HEK293T (cell line): ENCODE results near the gene DCAF5.

ENCODE experiments used
- CTCF ChIA-PET: fragments of 350-600 bp; formaldehyde crosslinking; extraction: SDS; loops from one replicate; lab custom pipeline; 2021; ENCODE audit warnings: antibody characterized with exemption, inconsistent platforms; lab: Yijun Ruan, JAX
- POLR2A ChIA-PET: fragments of 350-600 bp; formaldehyde crosslinking; extraction: SDS; loops from one replicate; lab custom pipeline; 2020; ENCODE audit warnings: antibody characterized with exemption, inconsistent platforms; lab: Yijun Ruan, JAX
- DNase-seq: peaks from one replicate; pipeline ENCODE4 v3.0.0; 2012; ENCODE audit warnings: mixed read lengths; ENCODE audit errors: extremely low spot score
- ARNT ChIP-seq: fragments of 450-650 bp; IDR thresholded peaks from 2 replicates; pipeline ENCODE4 v1.6.1; 2017; ENCODE audit warnings: mild to moderate bottlenecking
- BHLHE40 ChIP-seq: fragments of 450-650 bp; IDR thresholded peaks from 2 replicates; pipeline ENCODE4 v1.6.1; 2016; ENCODE audit warnings: mild to moderate bottlenecking, moderate library complexity, borderline replicate concordance
- CTBP1 ChIP-seq: fragments of 450-650 bp; IDR thresholded peaks from 2 replicates; pipeline ENCODE4 v1.6.1; 2016; ENCODE audit warnings: borderline replicate concordance
- ELF4 ChIP-seq: fragments of 450-650 bp; IDR thresholded peaks from 2 replicates; pipeline ENCODE4 v1.6.1; 2017; ENCODE audit warnings: antibody characterized with exemption
- FOXA1 ChIP-seq: fragments of 450-650 bp; IDR thresholded peaks from 2 replicates; pipeline ENCODE4 v1.6.1; 2016; ENCODE audit warnings: mild to moderate bottlenecking
- FOXK2 ChIP-seq: fragments of 450-650 bp; IDR thresholded peaks from 2 replicates; pipeline ENCODE4 v1.6.1; 2016; ENCODE audit warnings: mild to moderate bottlenecking
- FOXM1 ChIP-seq: fragments of 450-650 bp; IDR thresholded peaks from 2 replicates; pipeline ENCODE4 v1.6.1; 2017; ENCODE audit warnings: mild to moderate bottlenecking, borderline replicate concordance
- HDGF ChIP-seq: fragments of 450-650 bp; IDR thresholded peaks from 2 replicates; pipeline ENCODE4 v1.6.1; 2017; ENCODE audit warnings: antibody characterized with exemption, borderline replicate concordance
- L3MBTL2 ChIP-seq: fragments of 450-650 bp; conservative IDR thresholded peaks from 2 replicates; pipeline ENCODE4 v1.6.1; 2016; ENCODE audit warnings: mild to moderate bottlenecking
- LEF1 ChIP-seq: fragments of 450-650 bp; IDR thresholded peaks from 2 replicates; pipeline ENCODE4 v1.6.1; 2017; ENCODE audit warnings: mild to moderate bottlenecking, borderline replicate concordance
- NFRKB ChIP-seq: fragments of 450-650 bp; IDR thresholded peaks from 2 replicates; pipeline ENCODE4 v1.6.1; 2016; ENCODE audit warnings: mild to moderate bottlenecking, moderate library complexity
- SP1 ChIP-seq: fragments of 450-650 bp; IDR thresholded peaks from 2 replicates; pipeline ENCODE4 v1.6.1; 2017
- SUZ12 ChIP-seq: fragments of 450-650 bp; IDR thresholded peaks from 2 replicates; pipeline ENCODE4 v1.6.1; 2016; ENCODE audit warnings: mild to moderate bottlenecking
- TARDBP ChIP-seq: fragments of 450-650 bp; IDR thresholded peaks from 2 replicates; pipeline ENCODE4 v1.6.1; 2016
- ZNF384 ChIP-seq: fragments of 450-650 bp; IDR thresholded peaks from 2 replicates; pipeline ENCODE4 v1.6.1; 2016
- TF ChIP-seq, protein P1 (sequence below): fragments of 450-650 bp; IDR thresholded peaks from 2 replicates; pipeline ENCODE4 v1.6.1; 2016

DCAF5 gene

DNA sequence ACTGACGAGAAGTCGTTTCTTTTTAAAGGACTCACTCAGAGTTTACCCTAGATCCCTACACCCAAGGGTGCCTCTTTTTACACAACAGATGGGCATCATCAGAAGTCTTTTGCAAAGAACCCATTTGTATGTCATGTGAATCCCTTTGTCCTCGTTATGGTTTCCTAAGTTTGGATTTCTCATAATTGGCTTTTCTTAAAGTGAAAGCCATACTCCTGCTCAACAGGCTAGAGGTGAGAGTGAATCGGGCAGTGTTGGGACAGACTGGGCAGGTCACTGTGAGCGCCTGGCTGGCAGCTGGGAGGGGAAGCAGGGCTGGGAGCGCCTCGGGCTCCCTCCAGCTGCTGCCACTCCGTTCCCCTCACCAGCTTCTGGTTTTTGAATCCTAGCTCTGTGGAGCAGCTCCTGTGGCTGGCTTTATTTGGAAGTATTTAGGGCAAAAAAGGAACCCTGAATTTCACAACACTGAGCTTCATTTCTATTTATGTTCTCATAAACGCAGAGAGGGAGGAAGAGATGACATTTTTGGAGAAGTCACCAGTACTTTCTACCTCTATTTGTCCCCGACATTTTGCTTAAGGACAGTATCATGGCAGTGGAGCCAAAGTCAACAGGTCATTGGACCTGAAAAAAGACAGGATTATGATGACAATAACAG is 110.0 kb downstream of the DCAF5 start:
- ChIA-PET CTCF (interaction anchor here (0.7 to 1.1 kb wide), 2 partner anchors 130 to 970 kb away, joined by 3 read pairs; no protein-coding TSS in a partner anchor), POLR2A (no interaction called here)
- no peak for DNase-seq
- no peak for TF ChIP-seq SUZ12
- TF ChIP-seq HDGF, result no peak
- TF ChIP-seq NFRKB, result no peak
- no peak for TF ChIP-seq ELF4
- no peak for TF ChIP-seq L3MBTL2
- TF ChIP-seq TARDBP, result no peak
- no peak for TF ChIP-seq CTBP1
- no peak for TF ChIP-seq ARNT
- no peak for TF ChIP-seq ZNF384
- no peak for TF ChIP-seq LEF1
- no peak for TF ChIP-seq FOXK2
- no peak for TF ChIP-seq FOXM1
- TF ChIP-seq FOXA1, result no peak
- no peak for TF ChIP-seq SP1
- TF ChIP-seq BHLHE40, result no peak

DNA sequence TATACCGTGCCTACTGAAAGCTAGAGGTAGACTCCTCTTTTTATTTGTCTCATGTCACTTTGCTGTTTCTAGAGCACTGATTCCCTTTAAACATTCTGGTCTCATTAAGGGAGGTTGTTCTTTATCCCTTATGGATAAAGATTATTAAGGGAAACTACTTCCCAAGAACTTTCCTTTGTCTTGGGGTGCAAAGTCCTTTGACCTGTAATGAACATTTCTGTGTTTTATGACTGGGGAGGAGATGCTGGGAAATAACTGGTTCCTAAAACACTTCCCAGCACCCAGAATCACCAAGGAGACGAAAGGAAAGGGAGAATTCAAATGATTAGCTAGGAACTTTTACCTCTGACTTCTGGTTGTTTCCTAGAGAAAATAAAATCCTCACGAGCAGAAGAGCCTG is 110.6 kb downstream of the DCAF5 start:
- DNase-seq, result no peak
- ChIA-PET POLR2A (no interaction called here), CTCF (interaction anchor here (0.5 kb wide), 1 partner anchor 8 kb away, joined by 3 read pairs; no protein-coding TSS in a partner anchor)
- no peak for TF ChIP-seq ZNF384
- TF ChIP-seq L3MBTL2, result no peak
- TF ChIP-seq SP1, result no peak
- TF ChIP-seq NFRKB, result no peak
- no peak for TF ChIP-seq LEF1
- TF ChIP-seq CTBP1, result no peak
- TF ChIP-seq BHLHE40, result no peak
- TF ChIP-seq FOXM1, result no peak
- no peak for TF ChIP-seq ELF4
- no peak for TF ChIP-seq ARNT
- no peak for TF ChIP-seq HDGF
- no peak for TF ChIP-seq SUZ12
- no peak for TF ChIP-seq FOXK2
- TF ChIP-seq FOXA1, result no peak
- TF ChIP-seq TARDBP, result no peak
- TF ChIP-seq, protein P1, sequence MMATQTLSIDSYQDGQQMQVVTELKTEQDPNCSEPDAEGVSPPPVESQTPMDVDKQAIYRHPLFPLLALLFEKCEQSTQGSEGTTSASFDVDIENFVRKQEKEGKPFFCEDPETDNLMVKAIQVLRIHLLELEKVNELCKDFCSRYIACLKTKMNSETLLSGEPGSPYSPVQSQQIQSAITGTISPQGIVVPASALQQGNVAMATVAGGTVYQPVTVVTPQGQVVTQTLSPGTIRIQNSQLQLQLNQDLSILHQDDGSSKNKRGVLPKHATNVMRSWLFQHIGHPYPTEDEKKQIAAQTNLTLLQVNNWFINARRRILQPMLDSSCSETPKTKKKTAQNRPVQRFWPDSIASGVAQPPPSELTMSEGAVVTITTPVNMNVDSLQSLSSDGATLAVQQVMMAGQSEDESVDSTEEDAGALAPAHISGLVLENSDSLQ, result no peak

DNA sequence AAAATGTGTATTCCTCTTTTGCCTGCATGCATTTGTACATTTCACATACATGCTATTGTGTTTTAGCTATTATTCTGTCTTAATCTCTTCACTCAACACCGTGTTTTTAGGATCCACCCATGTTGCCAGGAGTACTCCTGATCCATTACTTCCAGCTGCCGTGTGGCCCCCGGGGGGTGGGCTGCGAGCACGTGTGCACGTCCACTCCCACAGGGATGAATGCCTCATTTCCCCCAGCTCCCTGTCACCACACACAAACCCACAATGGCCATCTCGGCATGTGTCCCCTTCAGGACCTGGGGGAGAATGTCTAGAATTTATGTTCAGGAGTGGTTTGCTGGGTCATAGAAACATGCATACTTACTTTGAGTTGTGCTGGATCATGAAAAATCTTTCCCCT is 111.1 kb downstream of the DCAF5 start:
- ChIA-PET POLR2A (no interaction called here), CTCF (no interaction called here)
- no peak for DNase-seq
- TF ChIP-seq SUZ12 (no peak), TARDBP (no peak), L3MBTL2 (no peak), ZNF384 (no peak), ARNT (no peak), FOXK2 (no peak), FOXA1 (no peak), FOXM1 (no peak), SP1 (no peak), ELF4 (no peak), LEF1 (no peak), HDGF (no peak), NFRKB (no peak), CTBP1 (no peak), BHLHE40 (no peak)
- TF ChIP-seq, protein P1, result no peak

DNA sequence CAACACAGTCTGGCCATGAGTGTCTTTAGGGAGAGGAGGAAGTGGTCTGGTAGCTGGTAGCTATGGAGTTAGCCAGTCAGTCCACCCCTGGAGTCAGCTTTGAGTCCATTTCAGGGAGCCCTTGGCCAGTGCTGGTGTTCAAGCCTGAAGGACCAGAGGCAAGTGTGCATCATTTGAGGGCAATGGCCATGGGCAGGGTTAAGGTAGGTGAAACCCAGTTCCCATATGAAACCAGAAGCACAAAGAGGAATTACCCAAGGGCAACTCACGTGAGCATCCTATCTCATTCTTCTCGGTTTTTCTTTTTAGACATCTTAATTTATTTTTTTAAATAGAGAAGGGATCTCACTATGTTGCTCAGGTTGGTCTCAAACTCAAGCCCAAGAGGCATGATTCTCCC is 112.6 kb downstream of the DCAF5 start:
- CTCF ChIA-PET, result no interaction called here

DNA sequence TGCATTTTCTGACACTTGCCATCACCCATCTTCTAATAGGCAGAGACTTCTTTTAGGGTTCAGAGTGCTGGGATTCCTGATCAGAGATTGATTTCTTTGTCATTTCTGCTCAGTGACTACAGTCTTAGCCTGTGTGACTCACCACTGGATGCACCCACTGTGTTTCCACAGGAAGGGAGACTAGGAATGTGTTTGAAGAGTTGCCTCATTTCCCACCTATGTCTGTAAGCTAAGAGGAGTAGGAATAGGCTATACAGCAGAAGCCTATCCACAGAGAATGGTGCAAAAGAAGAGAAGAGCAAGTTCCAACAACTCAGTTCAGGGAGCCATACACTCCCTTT is 113.7 kb downstream of the DCAF5 start:
- no peak for TF ChIP-seq SUZ12
- no peak for TF ChIP-seq TARDBP
- TF ChIP-seq ZNF384, result no peak
- no peak for TF ChIP-seq ARNT
- TF ChIP-seq SP1, result no peak
- TF ChIP-seq FOXA1, result no peak
- TF ChIP-seq FOXM1, result no peak
- TF ChIP-seq FOXK2, result no peak
- TF ChIP-seq ELF4, result no peak
- TF ChIP-seq, protein P1, result no peak
- TF ChIP-seq L3MBTL2, result no peak
- TF ChIP-seq HDGF, result no peak
- TF ChIP-seq BHLHE40, result no peak
- TF ChIP-seq CTBP1, result no peak
- TF ChIP-seq LEF1, result no peak
- TF ChIP-seq NFRKB, result no peak
- no peak for DNase-seq
- CTCF ChIA-PET, result no interaction called here
- POLR2A ChIA-PET, result no interaction called here

More for the DNA sequence above, 112.6 kb downstream of the DCAF5 start:
- TF ChIP-seq, protein P1, result no peak
- TF ChIP-seq NFRKB, result no peak
- no peak for TF ChIP-seq BHLHE40
- TF ChIP-seq HDGF, result no peak
- no peak for TF ChIP-seq ZNF384
- no peak for TF ChIP-seq ARNT
- no peak for TF ChIP-seq TARDBP
- TF ChIP-seq FOXM1, result no peak
- no peak for TF ChIP-seq SP1
- no peak for TF ChIP-seq L3MBTL2
- TF ChIP-seq ELF4, result no peak
- TF ChIP-seq FOXK2, result no peak
- TF ChIP-seq LEF1, result no peak
- no peak for TF ChIP-seq FOXA1
- no peak for TF ChIP-seq CTBP1
- no peak for TF ChIP-seq SUZ12
- no peak for DNase-seq
- POLR2A ChIA-PET, result no interaction called here
